Spleen (tissue), 11 donors: Measurements from ENCODE around the gene CD226. TPM values are rescaled to one million over a fixed set of nuclear protein-coding genes. Genes with fewer than 3 reads are reported as not detected.

ENCODE experiments used
- DNase-seq: peaks from one replicate; pipeline ENCODE4 v3.0.0-alpha.2; 2020
- H3K27ac ChIP-seq, 8 donors: fragments of 200-600 bp; sonication (generic) in 7 of 8; 1 replicate in 4 of 8; 2 replicates in 4 of 8; pipeline versions ENCODE4 v1.5.0 to v1.8.0; 2016 to 2021; ENCODE audit warnings: inconsistent platforms in 4 of 8, mild to moderate bottlenecking in 4 of 8, moderate library complexity in 1 of 8
- H3K27me3 ChIP-seq, 7 donors: fragments of 200-600 bp; sonication (generic) in 6 of 7; replicated peaks in 1 of 7; 1 replicate in 4 of 7; 2 replicates in 3 of 7; pipeline versions ENCODE4 v1.5.0 to v1.8.0; 2016 to 2021; ENCODE audit warnings: inconsistent platforms in 3 of 7, mild to moderate bottlenecking in 1 of 7
- H3K36me3 ChIP-seq, 6 donors: fragments of 200-600 bp; sonication (generic) in 5 of 6; 1 replicate in 4 of 6; 2 replicates in 2 of 6; pipeline versions ENCODE4 v1.5.0 to v1.8.0; 2016 to 2021; ENCODE audit warnings: inconsistent platforms in 2 of 6
- H3K4me1 ChIP-seq, 6 donors: fragments of 200-600 bp; sonication (generic) in 5 of 6; 1 replicate in 3 of 6; 2 replicates in 3 of 6; pipeline versions ENCODE4 v1.5.0 to v1.8.0; 2016 to 2021; ENCODE audit warnings: inconsistent platforms in 3 of 6
- H3K4me3 ChIP-seq, 8 donors: fragments of 200-600 bp; sonication (generic) in 7 of 8; 1 replicate in 4 of 8; 2 replicates in 4 of 8; pipeline versions ENCODE4 v1.5.0 to v1.8.0; 2016 to 2021; ENCODE audit warnings: inconsistent platforms in 4 of 8, mild to moderate bottlenecking in 4 of 8, moderate library complexity in 2 of 8
- H3K9me3 ChIP-seq, 8 donors: fragments of 200-600 bp; sonication (generic) in 7 of 8; 1 replicate in 4 of 8; 2 replicates in 4 of 8; pipeline versions ENCODE4 v1.5.0 to v1.8.0; 2016 to 2021; ENCODE audit warnings: inconsistent platforms in 4 of 8
- CTCF ChIP-seq, 11 experiments: fragments of 200-600 bp in 7 of 11; fragments of 450-650 bp in 4 of 11; sonication (generic) in 4 of 11; IDR thresholded peaks in 8 of 11; conservative IDR thresholded peaks in 3 of 11; 1 replicate in 7 of 11; 2 replicates in 4 of 11; pipeline versions ENCODE4 v1.4.0 to v1.8.0; 2016 to 2021; ENCODE audit warnings: antibody characterized with exemption in 11 of 11, inconsistent platforms in 4 of 11, mild to moderate bottlenecking in 1 of 11
- POLR2A ChIP-seq, 3 donors: fragments of 450-650 bp; IDR thresholded peaks; one replicate each; pipeline ENCODE4 v1.5.1; 2017; ENCODE audit warnings: antibody characterized with exemption in 3 of 3, mild to moderate bottlenecking in 1 of 3
- POLR2AphosphoS5 ChIP-seq, 3 donors: sonication (generic); formaldehyde crosslinking; IDR thresholded peaks; one replicate each; pipeline ENCODE4 v1.5.1; 2017; ENCODE audit warnings: antibody characterized with exemption in 3 of 3
- WGBS, 5 donors: extraction: QIAGEN DNeasy Blood & Tissue Kit in 3 of 5; methylation state at CpG; one replicate each; pipeline versions ENCODE4 v1.1.5 to v1.1.7; 2013 to 2018; 5-methylcytosine and 5-hydroxymethylcytosine counted together
- intact Hi-C: fragments of 100-400 bp; cut with DNase I; formaldehyde crosslinking; loops from one replicate; pipeline ENCODE4 v1.15.0; 2023; ENCODE audit warnings: low total_unique reads
- polyA plus RNA-seq, 3 donors: library from polyadenylated mRNA; stranded (reverse); fragments of 200-250 nt; gene quantifications; one replicate each; pipeline ENCODE4 v1.2.1, GENCODE V29; 2013
- total RNA-seq, 7 donors: library from RNA; depleted of rRNA in 3 of 7; stranded (reverse); fragments of >200 nt in 3 of 7; fragmentation: NEBNext Ultra II Directional in 4 of 7; extraction: Animal tissue kit (Norgen Biotek cat#: 25700) in 4 of 7; gene quantifications; one replicate each; pipeline versions ENCODE4 v1.1.0 to v1.2.1, GENCODE V29; 2016 to 2021
- donor health status: healthy with polysubstance abuse.
- donor health status: DM: no; HTN: no; CAD: no; lungs with moderate emphysema.
- donor health status: DM: no; HTN: no; CAD: no.
- donor health status: Bipolar disorder and iron deficiency.
- donor health status: healthy.
- donor health status: DM: no; HTN: no; CAD: no.
- donor health status: DM: yes; HTN: yes; CAD: no.

Gene CD226
- total and polyA plus RNA-seq, 10 donors = 0.91 to 51.4 (median 31.7) TPM

GRCh38 chr18:69874058-69874457 is 73.6 kb downstream of the CD226 start:
- TF ChIP-seq CTCF (IDR thresholded peaks at IDR 0.05 in 8 of 11, conservative IDR thresholded peaks at IDR 0.05 in 3 of 11) (no peak), POLR2AphosphoS5 (IDR thresholded peaks at IDR 0.05) (no peak), POLR2A (IDR thresholded peaks at IDR 0.05) (no peak)
- H3K4me3 ChIP-seq = no peak overlapping the region
- intact Hi-C loops = no loop called here
- 88 to 95% (median 91%) methylated on average over 2 of the region's 2 CpGs for WGBS, 5 donors
- no peaks in the 10 kb centered on the region for H3K27me3 ChIP-seq
- no peak overlapping the region for H3K27ac ChIP-seq
- no peak for DNase-seq
- no peaks in the 10 kb centered on the region for H3K9me3 ChIP-seq
- H3K4me1 ChIP-seq = no peaks in the 10 kb centered on the region
- peaks cover 0 to 4% (median 0%) of the 10 kb centered on the region in 6 donors for H3K36me3 ChIP-seq

GRCh38 chr18:69872661-69873060 is 75.0 kb downstream of the CD226 start:
- TF ChIP-seq POLR2AphosphoS5 (IDR thresholded peaks at IDR 0.05) = no peak
- TF ChIP-seq CTCF (IDR thresholded peaks at IDR 0.05 in 8 of 11, conservative IDR thresholded peaks at IDR 0.05 in 3 of 11) = no peak
- TF ChIP-seq POLR2A (IDR thresholded peaks at IDR 0.05) = no peak
- WGBS, 5 donors = 91 to 97% (median 94%) methylated on average over 4 of the region's 4 CpGs
- Histone ChIP-seq H3K4me1 (no peaks in the 10 kb centered on the region), H3K36me3 (peaks cover 0 to 4% (median 0%) of the 10 kb centered on the region in 6 donors), H3K4me3 (no peak overlapping the region), H3K9me3 (no peaks in the 10 kb centered on the region), H3K27ac (no peak overlapping the region), H3K27me3 (no peaks in the 10 kb centered on the region)
- DNase-seq = no peak
- intact Hi-C loops = no loop called here

- peaks cover 0 to 13% (median 0%) of the 10 kb centered on the region in 6 donors for H3K36me3 ChIP-seq
- DNase-seq = no peak
- TF ChIP-seq POLR2A (IDR thresholded peaks at IDR 0.05) (no peak), CTCF (IDR thresholded peaks at IDR 0.05 in 8 of 11, conservative IDR thresholded peaks at IDR 0.05 in 3 of 11) (no peak), POLR2AphosphoS5 (IDR thresholded peaks at IDR 0.05) (no peak)
- H3K4me3 ChIP-seq = no peak overlapping the region
- no peaks in the 10 kb centered on the region for H3K9me3 ChIP-seq
- WGBS, 5 donors = 84 to 95% (median 87%) methylated on average over 2 of the region's 2 CpGs
- intact Hi-C loops = no loop called here
- H3K4me1 ChIP-seq = no peaks in the 10 kb centered on the region
- H3K27me3 ChIP-seq = no peaks in the 10 kb centered on the region
- H3K27ac ChIP-seq = no peak overlapping the region
These were observed 76.3 kb downstream of the CD226 start for GRCh38 chr18:69871363-69871762.

- Histone ChIP-seq H3K4me1 (no peaks in the 10 kb centered on the region), H3K27ac (no peak overlapping the region), H3K9me3 (no peaks in the 10 kb centered on the region), H3K36me3 (peaks cover 0 to 15% (median 0%) of the 10 kb centered on the region in 6 donors), H3K27me3 (no peaks in the 10 kb centered on the region), H3K4me3 (no peak overlapping the region)
- DNase-seq = no peak
- TF ChIP-seq POLR2A (IDR thresholded peaks at IDR 0.05) = no peak
- TF ChIP-seq POLR2AphosphoS5 (IDR thresholded peaks at IDR 0.05) = no peak
- no peak for TF ChIP-seq CTCF (IDR thresholded peaks at IDR 0.05 in 8 of 11, conservative IDR thresholded peaks at IDR 0.05 in 3 of 11)
- intact Hi-C loops = no loop called here
- WGBS, 5 donors = 87 to 93% (median 88%) methylated on average over 4 of the region's 4 CpGs
These were observed 76.9 kb downstream of the CD226 start for GRCh38 chr18:69870736-69871135.
